NCI-H446 treated with DMSO at 0.1 percent for 48 hours (cell line): Measurements from ENCODE around the gene NEK2.
"Not testable (repeated sequence)": the region's sequence is repeated elsewhere in the genome, so short reads cannot be mapped to it uniquely, and the experiment has no call there.

Experiments used
- DNase-seq: peaks from one replicate; lab custom pipeline; 2025; lab: John Stamatoyannopoulos, UW

Gene NEK2

GRCh38 chr1:211695135-211695816, 19.9 kb upstream of the NEK2 start:
- DNase-seq: no peak

- DNase-seq: not testable (repeated sequence)
These were observed 18.5 kb upstream of the NEK2 start for GRCh38 chr1:211693911-211694310.

GRCh38 chr1:211688421-211688820, 13.0 kb upstream of the NEK2 start:
- no peak for DNase-seq

DNA sequence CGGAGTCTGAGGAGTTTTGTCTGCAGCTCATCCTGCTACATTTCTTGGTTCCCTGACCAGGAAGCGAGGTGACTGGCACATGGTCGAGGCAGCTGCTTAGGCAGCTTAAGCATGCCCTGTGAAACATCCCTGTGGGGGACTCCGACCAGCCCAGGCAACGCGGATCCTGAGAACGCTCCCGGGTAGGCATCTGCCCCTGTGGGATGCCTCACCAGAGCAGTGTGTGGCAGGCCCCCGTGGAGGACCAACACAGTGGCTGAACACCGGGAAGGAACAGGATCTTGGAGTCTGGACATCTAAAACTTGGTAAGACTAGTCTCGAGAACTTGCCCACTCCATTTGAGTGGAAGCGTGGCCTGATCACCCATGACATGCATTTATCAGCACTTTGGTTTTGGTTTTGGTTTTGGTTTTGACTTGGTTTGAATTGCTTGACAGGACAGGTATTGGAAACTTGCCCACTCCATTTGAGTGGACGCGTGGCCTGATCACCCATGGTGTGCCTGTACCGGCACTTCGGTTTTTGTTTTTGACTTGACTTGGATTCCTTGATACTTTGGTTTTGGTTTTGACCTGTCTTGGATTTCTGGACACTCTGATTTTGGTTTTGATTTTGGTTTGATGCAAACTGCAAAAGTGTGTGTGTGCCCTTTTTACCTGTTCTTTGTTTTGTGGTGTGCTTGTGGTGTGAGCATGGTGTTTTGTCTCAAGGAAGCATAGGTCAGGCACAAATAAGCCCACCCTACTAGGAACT, 12.2 kb upstream of the NEK2 start:
- no peak for DNase-seq

GRCh38 chr1:211685823-211686222, 10.4 kb upstream of the NEK2 start:
- DNase-seq: no peak

- DNase-seq: no peak
These were observed 9.4 kb upstream of the NEK2 start for GRCh38 chr1:211684791-211685190.

DNA sequence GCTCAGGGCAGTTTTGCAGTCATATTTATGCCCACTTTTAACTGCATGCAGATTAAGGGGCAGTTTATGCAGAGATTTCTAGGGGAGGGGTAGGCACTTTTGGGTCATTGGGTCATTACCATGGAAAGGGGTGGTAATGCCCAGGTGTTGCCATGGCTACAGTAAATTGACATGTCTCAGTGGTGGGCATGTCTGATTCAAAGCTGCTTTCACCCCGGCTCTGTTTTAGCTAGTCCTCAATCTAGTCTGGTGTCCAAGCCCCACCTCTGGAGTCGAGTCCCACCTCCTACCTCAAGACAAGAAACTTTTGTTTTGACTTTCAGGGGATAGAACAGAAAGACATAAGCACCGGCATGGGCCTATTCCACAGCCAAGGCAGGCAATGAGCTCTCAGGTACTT, 8.9 kb upstream of the NEK2 start:
- DNase-seq: no peak

DNA sequence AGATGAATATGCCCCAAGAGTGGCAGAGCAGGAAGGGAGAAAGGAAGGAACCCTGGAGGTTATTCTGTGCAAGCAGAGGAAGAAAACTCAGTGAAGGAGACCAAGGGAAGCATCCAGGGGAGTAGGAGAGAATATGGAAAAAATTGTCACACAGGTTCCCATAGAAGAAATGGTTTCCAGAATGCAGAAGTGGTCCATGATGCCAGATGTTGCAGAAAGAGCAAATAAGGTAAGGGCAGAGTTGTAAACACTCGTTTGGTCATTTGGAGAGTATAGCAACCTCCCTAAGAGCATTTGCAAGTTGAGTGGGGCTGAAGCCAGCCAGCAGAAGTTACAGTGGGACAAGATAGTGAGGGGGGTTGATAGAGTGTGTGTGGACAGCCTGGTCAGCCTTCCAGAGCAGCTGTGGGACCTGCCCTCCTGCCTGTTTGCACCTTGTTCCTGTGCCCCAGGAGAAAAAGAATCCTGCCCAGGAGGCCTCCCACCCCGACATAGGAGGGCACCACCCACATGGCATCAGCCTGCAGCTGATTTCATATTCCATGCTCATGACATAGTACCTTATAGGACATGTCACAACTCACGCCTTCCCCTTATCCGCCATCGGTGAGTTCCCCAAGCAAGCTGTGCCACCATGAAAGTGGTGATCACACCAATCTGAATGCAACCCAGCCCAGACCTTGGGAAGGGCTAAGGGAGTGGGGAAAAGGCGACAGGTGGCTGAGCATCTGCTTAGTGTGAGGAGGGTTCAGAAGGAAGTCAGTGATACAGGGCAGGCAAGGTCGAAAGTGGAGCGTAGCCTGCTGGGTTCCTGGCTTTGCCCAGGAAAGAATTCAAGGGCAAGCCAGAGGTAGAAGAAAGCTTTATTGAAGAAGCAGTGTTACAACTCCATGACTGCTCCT, 8.2 kb upstream of the NEK2 start:
- no peak for DNase-seq

DNA sequence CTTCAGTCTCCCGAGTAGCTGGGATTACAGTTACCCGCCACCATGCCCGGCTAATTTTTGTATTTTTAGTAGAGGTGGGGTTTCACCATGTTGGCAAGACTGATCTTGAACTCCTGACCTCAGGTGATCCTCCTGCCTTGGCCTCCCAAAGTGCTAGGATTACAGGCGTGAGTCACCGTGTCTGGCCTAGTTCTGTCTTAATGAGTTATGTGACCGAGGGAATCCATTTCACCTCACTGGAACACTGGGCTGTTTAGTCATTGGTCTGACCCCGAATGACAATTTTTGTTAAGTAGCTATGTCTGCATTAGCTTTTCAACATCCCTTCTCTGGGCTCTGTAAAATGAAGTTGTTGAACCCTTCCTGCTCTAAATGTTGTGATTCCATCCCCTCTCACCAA, 6.8 kb upstream of the NEK2 start:
- DNase-seq: not testable (repeated sequence)

- DNase-seq: peak; percentile 89
These were observed 5.4 kb upstream of the NEK2 start for GRCh38 chr1:211680752-211681327.

DNA sequence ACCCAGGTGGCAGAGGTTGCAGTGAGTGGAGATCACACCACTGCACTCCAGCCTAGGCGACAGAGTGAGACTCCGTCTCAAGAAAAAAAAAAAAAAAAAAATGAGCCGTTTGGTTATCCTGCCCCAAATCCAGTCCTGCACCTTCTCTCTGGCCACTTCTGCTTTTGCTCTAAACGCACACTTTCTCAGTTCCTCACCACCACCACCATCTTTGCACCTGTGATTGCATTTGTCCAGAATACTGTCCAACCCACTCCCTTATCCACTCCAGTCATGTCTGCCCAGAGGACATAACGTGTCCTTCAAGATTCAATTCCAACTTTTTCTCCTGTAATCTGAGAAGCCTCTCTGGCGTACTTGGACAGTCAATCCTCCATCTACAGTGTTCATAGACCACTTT, 2.2 kb upstream of the NEK2 start:
- DNase-seq: no peak

DNA sequence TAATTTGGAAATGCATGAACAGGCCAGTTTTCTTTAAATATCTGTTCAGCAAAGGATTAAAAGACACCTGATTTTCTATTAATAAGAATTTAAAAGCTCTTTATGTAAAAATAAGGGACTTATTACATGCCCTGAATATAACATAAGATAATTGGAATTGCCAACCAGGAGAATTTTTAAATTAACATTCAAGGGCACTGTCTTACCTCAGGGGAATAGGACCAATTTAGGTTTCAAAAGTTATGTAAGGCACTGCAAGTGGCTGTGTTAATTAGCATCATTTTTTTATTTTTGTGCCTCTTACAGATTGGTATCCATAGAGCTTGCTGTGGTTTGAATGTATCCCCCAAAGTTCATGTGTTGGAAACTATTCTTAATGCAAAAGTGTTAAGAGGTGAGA, 1.3 kb upstream of the NEK2 start:
- no peak for DNase-seq

GRCh38 chr1:211676106-211676583, 724 bp upstream of the NEK2 start:
- no peak for DNase-seq

GRCh38 chr1:211667065-211667617, 8.3 kb downstream of the NEK2 start:
- no peak for DNase-seq

DNA sequence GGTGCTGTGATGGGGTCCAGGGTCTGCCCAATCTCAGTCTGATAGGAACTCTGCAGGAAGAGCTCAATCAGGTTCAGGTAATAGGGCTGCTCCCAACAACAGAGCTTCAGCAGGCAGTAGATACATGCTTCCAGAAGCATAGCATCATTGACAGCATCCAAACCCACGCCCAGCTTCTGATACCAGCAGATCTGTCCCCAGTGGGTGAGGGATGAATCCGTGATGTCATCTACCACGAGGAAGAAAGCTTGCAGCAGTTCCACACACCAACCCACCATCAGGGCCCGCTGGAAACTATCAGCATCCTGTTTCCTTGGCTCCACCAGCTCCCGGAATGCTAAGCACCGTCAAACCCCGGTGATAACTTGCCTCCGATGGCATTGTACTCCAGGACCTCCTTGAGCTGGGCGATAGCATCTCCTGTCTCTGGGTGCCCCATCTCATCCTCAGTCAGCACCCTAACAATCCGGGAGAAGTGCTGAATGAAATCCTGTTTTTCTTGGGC, 14.7 kb downstream of the NEK2 start:
- peak; percentile 11 for DNase-seq

GRCh38 chr1:211656728-211657127, 18.7 kb downstream of the NEK2 start:
- DNase-seq: no peak

DNA sequence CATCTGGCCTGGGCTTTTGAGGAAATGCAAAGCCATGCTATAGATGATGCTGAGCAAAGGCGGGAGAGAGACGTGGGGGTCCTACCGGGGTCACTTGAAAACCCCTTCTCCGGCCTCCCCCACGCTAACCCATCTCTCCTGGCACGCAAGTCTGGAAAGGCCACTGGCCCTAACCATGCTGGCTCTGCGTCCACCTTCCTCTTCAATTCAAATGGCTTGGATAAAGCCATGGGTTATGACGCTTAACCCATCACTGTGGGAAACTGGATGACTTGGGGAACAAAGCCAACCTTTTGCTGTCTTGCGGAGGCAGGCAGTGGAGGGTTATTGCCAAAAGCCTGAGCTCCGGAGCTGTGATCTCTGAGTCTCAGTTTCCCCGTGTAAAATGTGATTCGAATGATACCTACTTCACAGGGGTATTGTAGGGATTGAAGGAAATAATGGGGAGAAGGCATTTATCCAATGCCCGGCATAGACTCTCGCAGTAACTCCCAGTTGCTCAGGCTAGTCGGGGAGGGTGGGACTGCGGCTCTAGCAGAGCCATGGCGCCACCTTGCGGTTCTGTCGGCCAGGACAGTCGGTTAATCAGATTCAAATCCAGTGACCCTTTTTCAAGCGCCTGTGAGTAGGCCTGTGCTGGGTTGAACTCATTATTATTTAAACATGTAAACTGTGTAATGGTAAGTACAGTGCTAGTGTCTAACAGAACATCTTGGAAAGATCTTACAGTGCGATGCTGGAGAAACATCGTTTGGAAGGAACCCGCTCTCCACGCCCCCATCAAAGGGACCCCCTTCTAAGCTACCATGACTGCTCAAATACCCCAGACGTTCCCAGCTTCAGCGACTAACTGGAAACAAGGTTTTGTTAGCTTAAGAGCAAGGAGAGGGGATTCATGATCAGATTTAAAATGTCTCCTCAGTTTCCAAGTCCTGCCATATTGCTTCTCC, 20.3 kb downstream of the NEK2 start:
- DNase-seq: peak; percentile 70

- DNase-seq: no peak
These were observed 21.4 kb downstream of the NEK2 start for GRCh38 chr1:211653959-211654496.

DNA sequence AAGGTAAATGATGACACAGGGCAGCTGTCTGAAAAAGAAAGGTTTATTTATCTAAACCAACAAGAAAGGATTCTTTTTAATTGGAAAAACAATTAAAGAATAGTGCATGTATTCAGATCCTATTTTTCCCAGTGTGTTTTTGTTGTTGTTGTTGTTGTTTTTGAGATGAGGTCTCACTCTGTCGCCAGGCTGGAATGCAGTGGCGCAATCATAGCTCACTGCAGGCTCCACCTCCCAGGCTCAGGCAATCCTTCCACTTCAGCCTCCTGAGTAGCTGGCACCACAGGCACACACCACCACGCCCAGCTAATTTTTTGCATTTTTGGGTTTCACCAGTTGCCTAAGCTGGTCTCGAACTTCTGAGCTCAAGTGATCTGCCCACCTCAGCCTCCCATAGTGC, 22.1 kb downstream of the NEK2 start:
- no peak for DNase-seq

- no peak for DNase-seq
These were observed 23.1 kb downstream of the NEK2 start for GRCh38 chr1:211652371-211652770.
